ENCODE results near the gene CARD11.

GRCh38 chr7:2965745-2966270 lies 77.9 kb downstream of the CARD11 start:
- TF ChIP-seq CTCF (conservative IDR thresholded peaks at IDR 0.05; ENCODE audit: low read depth, low read length) (no peak), USF2 (IDR thresholded peaks at IDR 0.05; ENCODE audit: low read depth, low read length) (no peak)

All from IMR-90 (cell line).